Breast epithelium (tissue), 3 donors: ENCODE results near the gene PRDM16.

Experiments used
- CTCF ChIP-seq, 3 donors: fragments of 450-650 bp; IDR thresholded peaks; one replicate each; pipeline ENCODE4 v1.5.1; 2016 to 2017; ENCODE audit warnings: antibody characterized with exemption in 3 of 3, mild to moderate bottlenecking in 3 of 3, moderate library complexity in 3 of 3
- POLR2A ChIP-seq: fragments of 450-650 bp; IDR thresholded peaks from one replicate; pipeline ENCODE4 v1.6.1; 2016; ENCODE audit warnings: antibody characterized with exemption, mild to moderate bottlenecking, moderate library complexity

GRCh38 chr1:3115275-3116149, 46.5 kb downstream of the PRDM16 start:
- TF ChIP-seq CTCF (IDR thresholded peaks at IDR 0.05) (no peak), POLR2A (no peak)
